Activated gamma-delta T cell treated with Interleukin-2 at 50 U/mL for 16 hours (primary cell): ENCODE results near the gene NTMT1.

Experiments used
- DNase-seq: peaks from one replicate; pipeline ENCODE4 v3.0.0-alpha.2; 2020

NTMT1 gene

GRCh38 chr9:129682381-129682780 is 56.4 kb downstream of the NTMT1 start:
- no peak for DNase-seq

GRCh38 chr9:129685220-129685932 is 59.4 kb downstream of the NTMT1 start:
- no peak for DNase-seq
